ENCODE data around the gene LIN7B. TPM values are rescaled to one million over a fixed set of nuclear protein-coding genes. Genes with fewer than 3 reads are reported as not detected.

LIN7B gene
- total and polyA plus RNA-seq, 9 of the 15 experiments (the other 6 are each of a cell fraction or from before 2014, with no cell fraction given): 0.89 to 15.7 (median 4.0) TPM

GRCh38 chr19:49085020-49085867 is 28.9 kb upstream of the LIN7B start, which contains the start of gene SNRNP70 (continued):
- TF ChIP-seq, protein P1, sequence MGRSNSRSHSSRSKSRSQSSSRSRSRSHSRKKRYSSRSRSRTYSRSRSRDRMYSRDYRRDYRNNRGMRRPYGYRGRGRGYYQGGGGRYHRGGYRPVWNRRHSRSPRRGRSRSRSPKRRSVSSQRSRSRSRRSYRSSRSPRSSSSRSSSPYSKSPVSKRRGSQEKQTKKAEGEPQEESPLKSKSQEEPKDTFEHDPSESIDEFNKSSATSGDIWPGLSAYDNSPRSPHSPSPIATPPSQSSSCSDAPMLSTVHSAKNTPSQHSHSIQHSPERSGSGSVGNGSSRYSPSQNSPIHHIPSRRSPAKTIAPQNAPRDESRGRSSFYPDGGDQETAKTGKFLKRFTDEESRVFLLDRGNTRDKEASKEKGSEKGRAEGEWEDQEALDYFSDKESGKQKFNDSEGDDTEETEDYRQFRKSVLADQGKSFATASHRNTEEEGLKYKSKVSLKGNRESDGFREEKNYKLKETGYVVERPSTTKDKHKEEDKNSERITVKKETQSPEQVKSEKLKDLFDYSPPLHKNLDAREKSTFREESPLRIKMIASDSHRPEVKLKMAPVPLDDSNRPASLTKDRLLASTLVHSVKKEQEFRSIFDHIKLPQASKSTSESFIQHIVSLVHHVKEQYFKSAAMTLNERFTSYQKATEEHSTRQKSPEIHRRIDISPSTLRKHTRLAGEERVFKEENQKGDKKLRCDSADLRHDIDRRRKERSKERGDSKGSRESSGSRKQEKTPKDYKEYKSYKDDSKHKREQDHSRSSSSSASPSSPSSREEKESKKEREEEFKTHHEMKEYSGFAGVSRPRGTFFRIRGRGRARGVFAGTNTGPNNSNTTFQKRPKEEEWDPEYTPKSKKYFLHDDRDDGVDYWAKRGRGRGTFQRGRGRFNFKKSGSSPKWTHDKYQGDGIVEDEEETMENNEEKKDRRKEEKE (IDR thresholded peaks at IDR 0.05; ENCODE audit: borderline replicate concordance in 1 of 2, control insufficient read depth in 1 of 2, low read depth in 2 of 2, low read length in 1 of 2): no peak
- TF ChIP-seq TFAP4 (CRISPR knock-in tag; IDR thresholded peaks at IDR 0.05; ENCODE audit: borderline replicate concordance) (peak; percentile 81), ATF1 (CRISPR knock-in tag; IDR thresholded peaks at IDR 0.05) (no peak), ATF1 (tag; IDR thresholded peaks at IDR 0.05) (peak; percentile 84), ZNF395 (CRISPR knock-in tag; IDR thresholded peaks at IDR 0.05) (no peak), ZNF76 (CRISPR knock-in tag; IDR thresholded peaks at IDR 0.05; ENCODE audit: borderline replicate concordance) (peak; percentile 91; the same call in 1 of the 2 replicates), RBFOX2 (IDR thresholded peaks at IDR 0.05; ENCODE audit: low read depth, low read length) (peak; percentile 100), ZNF609 (CRISPR knock-in tag; IDR thresholded peaks at IDR 0.05; ENCODE audit: borderline replicate concordance) (peak; percentile 39; the same call in 1 of the 2 replicates), FOXK1 (CRISPR knock-in tag; IDR thresholded peaks at IDR 0.05; ENCODE audit: borderline replicate concordance) (0 out of 2 replicates have a peak, but pooled peaks have one; percentile 33), PATZ1 (CRISPR knock-in tag; IDR thresholded peaks at IDR 0.05; ENCODE audit: borderline replicate concordance) (no peak)
